IPS-11a (cell line): ENCODE measurements around the gene RNF4.
"Not testable (repeated sequence)": the region's sequence is repeated elsewhere in the genome, so short reads cannot be mapped to it uniquely, and the experiment has no call there.

ENCODE experiments used
- H3K4me3 ChIP-seq: one replicate; pipeline ENCODE4 v1.5.1; 2013; ENCODE audit warnings: low read depth, low read length, control low read depth

RNF4 gene

DNA sequence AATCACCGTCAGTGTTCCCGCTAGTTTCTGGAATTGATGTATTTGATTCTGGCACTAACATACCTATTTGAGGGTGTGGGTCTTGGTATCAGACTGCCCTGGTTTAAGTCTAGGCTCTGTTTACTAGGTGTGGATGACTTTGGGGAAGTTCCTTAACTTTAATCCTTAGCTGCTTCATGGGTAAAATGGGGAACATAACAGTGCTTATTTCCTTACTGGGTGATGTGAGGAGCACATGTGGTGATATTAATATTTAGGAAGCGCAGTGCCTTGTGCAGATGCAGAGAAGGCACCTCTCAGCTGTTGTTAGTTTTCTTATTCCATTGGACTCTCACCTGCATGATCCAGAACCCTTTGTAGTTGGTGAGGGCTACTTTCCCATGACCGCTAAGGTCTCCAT, 17.1 kb downstream of the RNF4 start:
- H3K4me3 ChIP-seq, result no peak overlapping the region

DNA sequence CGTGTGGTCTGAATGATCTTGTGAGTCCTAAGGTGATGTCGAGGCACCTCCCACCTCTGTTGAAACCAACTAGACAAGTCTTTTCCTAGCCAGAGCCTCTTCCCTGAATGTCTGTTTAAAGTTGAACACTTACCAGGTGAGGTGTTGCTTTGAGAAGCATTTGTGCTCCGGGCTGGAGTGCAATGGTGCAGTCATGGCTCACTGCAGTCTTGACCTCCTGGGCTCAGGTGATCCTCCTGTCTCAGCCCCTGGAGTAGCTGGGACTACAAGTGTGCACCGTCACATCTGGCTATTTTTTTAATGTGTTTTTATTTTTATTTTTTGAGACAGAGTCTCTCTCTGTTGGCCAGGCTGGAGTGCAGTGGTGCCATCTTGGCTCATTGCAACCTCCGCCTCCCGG, 18.1 kb downstream of the RNF4 start:
- H3K4me3 ChIP-seq, result no peak overlapping the region

DNA sequence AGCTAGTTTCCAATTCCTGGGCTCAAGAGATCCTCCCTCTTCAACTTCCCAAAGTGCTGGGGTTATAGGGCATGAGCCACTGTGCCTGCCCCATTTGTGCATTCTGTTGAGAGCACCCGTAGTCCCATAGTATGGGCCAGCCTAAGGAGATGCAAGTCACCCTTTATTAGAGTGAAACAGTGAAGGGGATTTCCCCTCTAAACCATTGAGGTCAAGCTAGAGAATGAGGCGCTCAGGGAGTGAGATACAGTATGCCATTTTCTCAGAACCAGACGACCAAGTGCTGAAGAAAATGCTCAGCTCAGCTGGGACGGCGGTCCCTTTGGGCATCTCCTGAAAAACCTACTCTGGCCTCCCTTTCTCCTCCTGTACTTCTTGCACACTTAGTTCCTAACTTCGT, 18.7 kb downstream of the RNF4 start:
- H3K4me3 ChIP-seq, result no peak overlapping the region

DNA sequence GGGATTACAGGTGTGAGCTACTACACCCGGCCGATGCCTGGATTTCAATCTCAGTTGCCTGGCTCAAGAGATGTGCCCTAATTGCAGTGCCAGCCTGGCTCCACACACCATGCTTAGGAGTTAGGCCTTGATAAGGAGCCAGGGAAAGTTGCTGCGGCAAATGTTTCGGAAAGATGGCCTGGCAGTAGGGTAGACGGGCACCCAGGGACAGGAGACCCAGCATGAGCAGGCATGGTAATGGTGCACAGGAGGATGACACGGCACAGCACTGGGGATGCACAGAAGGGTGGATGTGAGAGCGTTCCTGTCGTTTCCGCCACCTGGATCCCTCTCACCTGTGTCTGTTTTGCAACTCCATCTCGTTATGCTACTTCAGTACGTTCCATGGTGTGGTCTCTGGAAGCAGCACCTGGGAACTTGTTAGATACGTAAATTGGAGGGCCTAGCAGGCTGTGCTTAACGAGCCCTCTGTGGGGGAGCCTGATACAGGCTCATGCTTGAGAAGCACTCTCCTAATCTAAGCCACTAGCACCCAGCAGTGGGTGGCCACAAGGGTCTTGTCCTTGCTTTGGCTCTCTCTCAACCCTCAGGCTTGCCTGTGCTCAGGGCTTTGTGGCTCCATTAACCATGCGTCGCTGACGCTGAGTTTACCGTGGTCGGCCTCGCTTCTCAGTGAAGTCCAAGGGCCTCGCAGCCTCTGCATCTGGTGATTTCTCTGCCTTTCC, 20.3 kb downstream of the RNF4 start:
- no peak overlapping the region for H3K4me3 ChIP-seq

DNA sequence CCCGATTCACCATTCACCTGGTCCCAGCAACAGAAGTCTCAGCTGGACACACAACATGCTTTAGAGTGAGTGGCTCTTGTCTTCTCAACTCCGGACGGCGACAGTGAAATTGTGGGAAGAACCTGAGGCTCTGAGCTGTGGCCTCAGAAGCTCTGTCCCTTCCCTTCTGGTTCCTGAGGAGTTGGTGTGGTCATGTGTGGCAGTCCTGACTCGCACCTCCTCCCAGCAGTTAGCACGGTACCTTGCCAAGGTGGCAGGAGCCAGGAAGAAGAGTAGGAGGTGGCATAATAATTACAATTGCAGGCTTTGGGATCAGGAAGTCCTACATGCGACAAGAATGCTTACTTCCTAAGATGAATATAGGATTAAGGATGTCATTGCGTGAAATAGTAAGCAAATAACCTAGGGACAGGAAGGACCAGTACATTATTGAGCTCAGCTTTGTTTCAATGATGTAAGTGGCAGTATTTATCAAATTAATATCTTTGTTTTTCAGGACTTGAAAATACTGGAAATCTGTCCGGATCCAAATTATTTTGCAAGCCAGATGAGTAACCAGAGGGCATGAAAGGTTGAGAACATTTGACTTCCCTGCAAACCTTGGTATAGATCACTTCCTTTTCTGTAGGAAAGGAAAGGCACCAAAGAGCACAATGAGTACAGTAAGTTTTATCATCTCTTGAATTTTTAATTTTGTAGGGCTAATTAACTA, 21.1 kb downstream of the RNF4 start:
- H3K4me3 ChIP-seq, result no peak overlapping the region

DNA sequence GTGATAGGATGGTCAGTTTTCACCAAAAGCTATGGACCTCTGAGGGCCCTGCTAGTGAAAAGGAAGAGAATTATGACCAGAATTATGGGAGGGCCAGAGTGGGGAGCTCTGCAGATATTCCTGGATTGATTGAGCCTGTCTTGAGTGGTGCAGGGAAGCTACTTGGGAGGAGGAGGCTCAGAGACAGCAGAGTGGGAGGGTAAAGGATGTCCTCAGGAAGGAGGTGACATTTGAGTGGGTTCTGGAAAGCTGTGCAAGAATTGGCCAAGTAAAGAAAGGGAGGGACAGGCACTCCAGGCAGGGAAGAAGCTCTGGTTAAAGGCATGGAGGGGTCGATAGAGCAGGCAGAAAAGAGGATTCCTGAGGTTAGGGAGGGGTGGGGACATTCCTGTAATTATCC, 24.1 kb downstream of the RNF4 start:
- no peak overlapping the region for H3K4me3 ChIP-seq

DNA sequence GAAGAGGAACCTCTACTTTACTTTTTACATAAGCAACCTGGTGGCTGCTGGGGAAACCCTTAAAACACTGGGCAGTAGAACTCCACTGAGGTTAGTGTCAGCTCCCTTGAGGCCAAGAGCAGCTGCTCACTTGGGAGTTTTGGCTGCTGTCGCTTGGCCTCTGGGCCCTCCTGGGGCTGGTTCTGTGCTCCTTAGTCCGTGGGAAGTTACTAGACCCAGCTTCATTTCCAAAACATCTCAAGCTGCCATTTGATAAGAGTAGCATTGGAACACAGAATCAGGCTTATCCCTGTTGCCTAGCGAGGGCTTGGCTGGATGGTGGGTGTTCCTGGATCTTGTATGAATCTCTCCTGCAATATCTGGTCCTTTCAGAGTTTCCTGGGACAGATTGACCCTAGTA, 26.1 kb downstream of the RNF4 start:
- no peak overlapping the region for H3K4me3 ChIP-seq

DNA sequence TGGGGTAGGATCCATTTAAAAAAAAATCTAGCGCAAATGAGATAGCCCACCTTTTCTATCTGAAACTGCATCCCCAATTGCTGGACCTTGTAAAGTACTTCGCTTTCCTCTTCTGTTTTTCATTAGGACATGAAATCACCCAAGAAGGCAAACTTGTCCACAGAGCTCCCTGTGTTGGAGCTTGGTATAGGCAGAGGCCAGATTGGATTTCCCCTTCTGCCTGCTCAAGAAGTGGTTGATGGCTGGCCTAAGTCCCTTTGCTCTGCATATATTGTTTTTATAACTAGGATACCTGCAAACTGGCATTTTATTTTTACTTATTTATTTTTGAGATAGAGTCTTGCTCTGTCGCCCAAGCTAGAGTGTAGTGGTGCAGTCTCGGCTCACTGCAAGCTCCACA, 28.4 kb downstream of the RNF4 start:
- H3K4me3 ChIP-seq, result no peak overlapping the region

DNA sequence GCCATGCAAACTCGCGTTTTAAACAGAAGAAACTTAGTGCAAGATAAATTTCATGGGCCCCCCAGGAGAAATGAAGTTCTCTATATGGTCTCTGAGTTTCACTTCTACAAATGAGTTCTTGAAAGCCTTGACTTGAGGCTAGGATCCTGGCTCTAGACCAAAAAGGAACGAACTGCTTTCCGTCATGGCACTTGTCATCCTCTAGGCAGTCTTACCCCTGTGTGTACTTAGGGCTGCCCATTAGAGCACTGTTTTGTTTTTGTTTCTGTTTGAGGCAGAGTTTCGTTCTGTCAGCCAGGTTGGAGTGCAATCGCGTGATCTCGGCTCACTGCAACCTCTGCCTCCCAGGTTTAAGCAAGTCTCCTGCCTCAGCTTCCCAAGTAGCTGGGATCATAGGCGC, 29.0 kb downstream of the RNF4 start:
- no peak overlapping the region for H3K4me3 ChIP-seq

DNA sequence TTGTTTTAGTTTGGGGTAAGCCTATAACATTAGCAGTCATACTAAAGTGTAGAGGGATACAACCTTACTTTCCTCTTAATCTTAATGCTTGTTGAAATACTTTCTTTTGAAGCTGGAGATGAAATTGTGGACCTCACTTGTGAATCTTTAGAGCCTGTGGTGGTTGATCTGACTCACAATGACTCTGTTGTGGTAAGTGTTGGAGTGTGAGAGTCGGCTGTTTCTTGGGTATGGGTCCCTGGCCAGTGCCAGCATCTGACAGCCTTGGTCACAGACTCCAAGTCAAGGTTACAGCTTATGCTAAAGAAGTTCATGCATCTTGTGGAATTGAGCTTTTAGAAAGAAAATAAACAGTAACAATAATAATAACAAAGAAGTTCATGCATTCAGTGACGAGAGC, 31.6 kb downstream of the RNF4 start:
- no peak overlapping the region for H3K4me3 ChIP-seq

DNA sequence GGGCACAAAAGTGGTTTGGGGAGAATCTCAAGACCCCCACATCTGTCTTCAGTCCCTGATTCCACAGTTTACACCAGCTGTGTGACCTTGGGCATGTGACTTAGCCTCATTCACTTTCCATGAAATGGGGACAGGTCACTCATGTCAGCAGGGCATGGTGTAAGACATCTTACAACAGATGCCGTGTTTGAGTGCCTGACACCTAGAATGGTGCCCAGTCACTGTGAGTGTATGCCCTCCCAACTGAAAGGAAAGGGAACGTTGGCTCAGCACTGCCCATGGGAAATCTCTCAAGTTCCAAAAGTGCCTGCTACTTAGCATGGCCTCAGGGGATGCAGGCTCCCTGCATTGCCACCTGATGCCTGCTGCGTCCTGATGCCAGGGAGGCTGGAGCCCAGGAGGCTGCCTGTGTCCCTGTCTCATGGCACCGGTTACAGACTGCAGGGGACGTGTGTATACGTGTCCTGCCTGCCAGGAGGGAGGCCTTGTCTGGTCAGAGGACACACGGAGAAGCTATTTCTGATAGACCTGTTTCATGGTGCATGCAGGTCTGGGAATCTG, 32.2 kb downstream of the RNF4 start:
- no peak overlapping the region for H3K4me3 ChIP-seq

DNA sequence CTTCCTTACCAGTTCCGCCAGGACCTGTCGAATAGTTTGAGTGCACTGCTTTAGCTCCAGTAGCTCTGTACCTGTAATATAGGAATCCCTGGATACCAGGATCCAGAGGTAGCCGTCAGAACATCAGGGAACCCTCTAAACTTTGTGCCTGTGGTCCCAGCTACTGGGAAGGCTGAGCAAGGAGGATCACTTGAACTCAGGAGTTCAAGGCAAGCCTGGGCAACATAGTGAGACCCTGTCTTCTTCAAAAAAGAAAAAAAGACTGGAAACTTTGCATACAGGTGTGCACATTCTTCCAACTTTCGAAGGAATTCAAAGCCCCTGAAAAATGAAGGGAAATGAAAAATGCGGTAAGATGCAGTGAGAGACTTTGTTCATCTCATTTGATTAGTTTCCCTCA, 34.9 kb downstream of the RNF4 start:
- no peak overlapping the region for H3K4me3 ChIP-seq

DNA sequence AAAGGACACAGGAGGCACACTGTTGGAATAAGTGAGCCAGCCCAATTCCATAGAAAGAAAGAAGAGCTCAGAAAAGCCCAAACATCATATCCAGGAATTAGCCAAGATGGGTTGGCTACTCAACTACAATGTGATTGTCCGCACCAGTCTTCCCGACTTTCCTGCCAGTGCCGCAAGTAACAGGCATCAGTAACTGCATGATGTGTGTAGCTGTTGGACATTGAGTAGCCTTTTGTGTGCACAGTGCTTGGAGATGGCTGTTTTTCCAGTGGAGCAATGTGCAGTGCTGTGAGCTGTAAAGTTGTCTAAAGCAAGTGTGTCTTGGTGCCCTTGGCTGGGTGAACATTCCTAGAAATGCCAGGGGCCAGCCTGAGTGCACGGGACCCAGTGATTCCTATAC, 38.4 kb downstream of the RNF4 start:
- H3K4me3 ChIP-seq, result no peak overlapping the region

DNA sequence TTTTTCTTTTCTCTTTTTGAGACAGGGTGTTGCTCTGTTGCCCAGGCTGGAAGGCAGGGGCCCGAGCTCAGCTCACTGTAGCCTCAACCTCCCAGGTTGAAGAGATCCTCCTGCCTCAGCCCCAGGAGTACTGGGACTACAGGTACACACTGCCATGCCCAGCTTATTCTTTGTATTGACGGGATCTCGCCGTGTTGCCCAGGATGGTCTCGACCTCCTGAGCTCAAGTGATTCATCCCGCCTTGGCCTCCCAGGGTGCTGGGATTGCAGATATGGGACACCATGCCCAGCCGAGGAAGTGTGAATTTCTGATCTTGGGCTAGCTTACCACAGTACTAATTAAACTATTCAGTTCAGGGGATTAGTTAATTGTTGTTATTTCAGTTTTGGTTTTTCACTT, 38.9 kb downstream of the RNF4 start:
- H3K4me3 ChIP-seq, result no peak overlapping the region

DNA sequence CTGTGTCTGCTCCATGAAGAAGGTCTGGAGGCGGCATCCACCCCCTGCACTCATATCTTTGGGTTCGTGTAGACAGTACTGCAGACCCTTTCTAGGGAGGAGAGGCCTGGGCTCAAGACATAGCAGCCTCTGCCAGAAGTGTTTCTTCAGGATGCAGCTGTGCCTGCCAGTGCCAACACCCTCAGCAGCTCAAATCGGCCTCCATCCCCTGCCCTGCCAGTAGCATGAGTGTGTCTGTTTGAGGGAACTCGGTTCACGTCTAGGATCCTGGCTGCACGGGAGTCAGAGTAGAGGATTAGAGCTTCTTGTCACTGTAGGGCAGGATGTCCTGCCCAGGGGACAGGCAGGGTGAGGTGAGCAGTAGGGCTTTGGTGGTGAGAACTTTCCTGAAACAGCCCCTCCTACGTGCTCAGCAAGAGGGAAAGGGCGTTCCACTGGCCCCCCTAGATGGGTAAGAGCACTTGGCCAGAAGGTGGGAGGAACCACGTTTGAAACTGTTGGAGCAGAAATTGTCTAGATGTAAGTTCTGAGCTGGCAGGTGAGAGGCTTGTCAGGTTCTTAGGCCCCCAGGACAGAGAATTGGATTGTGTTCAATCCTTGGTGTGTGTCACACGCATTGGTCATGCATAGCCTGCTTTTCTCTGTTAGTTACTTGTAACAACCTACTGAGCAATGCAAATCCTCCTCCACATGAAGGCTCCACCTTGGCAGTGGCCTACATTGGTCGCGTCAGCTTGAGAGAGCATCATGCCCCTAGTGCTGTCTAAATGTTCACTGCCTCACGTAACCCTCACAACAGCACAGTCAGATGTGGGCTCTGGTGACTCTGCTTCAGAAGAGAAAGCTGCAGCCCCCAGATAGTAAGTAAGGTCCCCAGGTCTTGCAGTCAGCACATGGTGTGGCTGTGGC, 41.7 kb downstream of the RNF4 start:
- no peak overlapping the region for H3K4me3 ChIP-seq

DNA sequence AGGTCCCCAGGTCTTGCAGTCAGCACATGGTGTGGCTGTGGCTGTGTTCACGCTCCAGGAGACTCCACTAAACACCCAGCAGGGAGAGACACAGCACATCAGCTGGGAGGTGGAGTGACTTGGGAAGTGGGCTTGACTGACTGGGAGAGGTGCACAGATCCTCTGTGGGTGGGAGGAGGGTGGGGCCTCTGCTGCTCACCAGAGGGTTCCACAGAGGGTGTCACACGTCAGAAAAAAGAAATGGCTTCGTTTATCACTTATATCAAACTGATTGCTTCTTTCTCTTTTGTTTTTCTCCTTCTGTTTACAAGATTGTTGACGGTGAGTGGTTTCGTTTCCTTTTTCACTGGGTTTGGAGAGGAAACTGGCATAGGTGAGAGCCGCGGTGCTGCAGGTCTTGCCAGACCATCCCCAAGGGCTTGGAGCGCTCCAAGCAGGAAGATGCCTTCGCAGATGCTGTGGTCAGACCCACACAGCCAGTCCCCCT, 42.8 kb downstream of the RNF4 start:
- no peak overlapping the region for H3K4me3 ChIP-seq

DNA sequence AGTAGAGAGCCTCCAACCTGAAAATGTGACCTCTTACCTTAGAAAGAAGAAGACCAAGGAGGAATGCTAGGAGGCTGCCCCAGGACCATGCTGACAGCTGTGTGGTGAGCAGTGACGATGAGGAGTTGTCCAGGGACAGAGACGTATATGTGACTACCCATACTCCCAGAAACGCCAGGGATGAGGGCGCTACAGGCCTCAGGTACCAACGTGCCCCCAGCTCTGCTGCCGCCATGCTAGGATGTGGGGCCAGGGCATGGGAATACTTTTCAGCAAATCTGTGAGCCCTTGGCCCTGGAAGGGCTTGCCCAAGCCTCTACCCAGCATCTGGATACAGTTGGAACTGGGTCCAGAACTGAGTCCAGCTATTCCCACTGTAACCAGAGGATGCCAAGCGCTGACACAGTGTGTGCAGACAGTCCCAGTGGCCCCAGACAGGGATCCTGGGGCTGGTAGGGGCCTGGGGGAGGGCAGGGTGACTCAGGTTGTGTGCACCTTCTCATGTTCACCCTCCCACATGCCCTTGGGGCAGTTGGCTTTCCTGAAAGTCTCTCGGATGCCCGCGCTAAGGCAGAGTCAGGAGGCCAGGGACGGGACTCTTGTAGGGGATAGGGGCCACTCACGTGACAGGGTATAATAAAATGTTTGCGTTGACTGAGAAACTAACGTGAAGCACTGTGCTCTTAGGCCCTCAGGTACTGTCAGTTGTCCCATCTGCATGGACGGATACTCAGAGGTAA, 43.7 kb downstream of the RNF4 start:
- no peak overlapping the region for H3K4me3 ChIP-seq

DNA sequence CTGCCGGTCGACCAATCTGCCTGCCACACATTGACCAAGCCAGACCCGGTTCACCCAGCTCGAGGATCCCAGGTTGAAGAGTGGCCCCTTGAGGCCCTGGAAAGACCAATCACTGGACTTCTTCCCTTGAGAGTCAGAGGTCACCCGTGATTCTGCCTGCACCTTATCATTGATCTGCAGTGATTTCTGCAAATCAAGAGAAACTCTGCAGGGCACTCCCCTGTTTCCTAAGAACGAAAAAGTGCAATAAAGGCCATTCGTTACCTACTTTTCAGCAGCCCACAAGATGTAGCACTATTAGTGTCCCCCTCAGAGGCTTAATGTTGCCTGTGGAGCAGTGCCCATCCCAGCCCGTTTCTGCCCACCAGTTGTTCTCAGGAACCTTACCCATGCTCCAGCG, 45.3 kb downstream of the RNF4 start:
- H3K4me3 ChIP-seq, result not testable (repeated sequence)

DNA sequence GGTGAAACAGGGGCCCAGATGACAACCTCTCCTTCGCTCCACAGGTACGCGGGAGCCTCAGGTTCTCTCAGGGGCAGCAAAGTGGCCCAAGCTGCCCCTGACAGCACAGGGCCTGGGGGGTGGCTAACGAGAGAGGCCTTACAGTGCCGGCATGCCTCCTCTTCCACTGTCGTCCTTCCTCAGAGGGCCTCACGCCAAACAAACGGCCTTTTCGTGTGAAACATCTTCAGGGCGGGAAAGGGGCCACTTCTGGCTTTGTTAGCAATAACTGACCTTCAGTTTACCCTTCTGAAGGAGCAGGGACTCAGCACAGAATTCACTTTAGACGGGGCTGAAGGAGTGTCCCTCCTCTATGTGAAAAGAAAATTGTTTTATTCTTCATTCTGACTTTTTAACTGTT, 46.0 kb downstream of the RNF4 start:
- not testable (repeated sequence) for H3K4me3 ChIP-seq

DNA sequence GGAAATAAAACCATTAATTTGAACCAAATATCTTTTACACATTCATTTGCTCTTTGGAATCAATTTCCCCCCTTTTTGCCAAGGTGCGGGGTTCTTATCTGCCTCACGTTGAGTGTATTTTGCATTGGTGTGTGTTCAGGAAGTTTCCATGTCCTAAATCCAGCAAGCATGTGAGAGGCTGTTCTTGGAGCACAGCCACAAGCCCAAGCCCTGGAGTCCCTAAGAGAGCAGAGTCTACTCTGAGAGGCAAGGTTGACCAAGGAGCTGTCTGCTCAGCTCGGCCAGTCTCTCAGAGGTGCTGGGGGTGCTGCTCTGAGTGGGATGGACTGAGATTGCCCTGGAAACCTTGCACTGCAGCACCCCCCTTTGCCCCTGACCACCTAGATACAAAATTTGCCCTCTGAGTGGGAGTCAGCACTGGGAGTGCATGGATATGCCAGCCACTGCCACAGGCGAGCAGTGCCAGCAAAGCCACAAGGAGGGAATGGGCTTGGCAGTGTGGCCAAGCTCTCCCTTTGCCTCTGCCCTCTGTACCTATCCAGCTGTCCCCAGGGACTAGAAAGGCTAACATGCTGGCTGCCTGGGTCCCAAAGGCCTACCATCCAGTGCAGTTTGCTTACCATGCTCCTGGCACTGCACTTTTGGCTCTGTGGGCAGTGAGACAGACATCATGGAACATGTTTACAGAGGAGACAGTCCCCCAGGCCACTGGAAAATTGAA, 47.1 kb downstream of the RNF4 start:
- H3K4me3 ChIP-seq, result no peak overlapping the region
